Activated T-helper 2 cell treated with anti-CD3 and anti-CD28 coated beads, Interferon-gamma antibody, Interleukin-2, Interleukin-4, amounts not matched to agents 10 μg/mL and 5 μg/mL and 100 μg/mL, durations not matched to agents 14 hours and 24 hours and 36 hours (primary cell): ENCODE results near the gene COL19A1. TPM values are rescaled to one million over a fixed set of nuclear protein-coding genes. Genes with fewer than 3 reads are reported as not detected.
"Not testable (repeated sequence)": the region's sequence is repeated elsewhere in the genome, so short reads cannot be mapped to it uniquely, and the experiment has no call there.

ENCODE experiments used
- DNase-seq: peaks from one replicate; pipeline ENCODE4 v3.0.0; 2021; ENCODE audit warnings: low spot score
- H3K27ac Mint-ChIP-seq: one replicate; pipeline ENCODE4 v1.8.0; 2021; ENCODE audit warnings: mixed read lengths
- H3K27me3 Mint-ChIP-seq: one replicate; pipeline ENCODE4 v1.8.0; 2021; ENCODE audit warnings: low read depth, mixed read lengths
- H3K36me3 Mint-ChIP-seq: one replicate; pipeline ENCODE4 v1.8.0; 2021; ENCODE audit warnings: low read depth, mixed read lengths
- H3K4me1 Mint-ChIP-seq: one replicate; pipeline ENCODE4 v1.8.0; 2021; ENCODE audit warnings: low read depth, mixed read lengths
- H3K4me3 Mint-ChIP-seq: one replicate; pipeline ENCODE4 v1.8.0; 2021; ENCODE audit warnings: low read depth, mild to moderate bottlenecking, moderate library complexity, mixed read lengths
- H3K9me3 Mint-ChIP-seq: one replicate; pipeline ENCODE4 v1.8.0; 2021; ENCODE audit warnings: mixed read lengths
- intact Hi-C: fragments of 100-400 bp; cut with micrococcal nuclease; formaldehyde crosslinking; loops from one replicate; pipeline ENCODE4 v1.15.1; 2023
- total RNA-seq: library from RNA; stranded (reverse); gene quantifications from 2 replicates; pipeline ENCODE4 v1.2.3, GENCODE V29; 2022

Gene COL19A1
- total RNA-seq: 0.14 and 0.16 TPM in 2 replicates

DNA sequence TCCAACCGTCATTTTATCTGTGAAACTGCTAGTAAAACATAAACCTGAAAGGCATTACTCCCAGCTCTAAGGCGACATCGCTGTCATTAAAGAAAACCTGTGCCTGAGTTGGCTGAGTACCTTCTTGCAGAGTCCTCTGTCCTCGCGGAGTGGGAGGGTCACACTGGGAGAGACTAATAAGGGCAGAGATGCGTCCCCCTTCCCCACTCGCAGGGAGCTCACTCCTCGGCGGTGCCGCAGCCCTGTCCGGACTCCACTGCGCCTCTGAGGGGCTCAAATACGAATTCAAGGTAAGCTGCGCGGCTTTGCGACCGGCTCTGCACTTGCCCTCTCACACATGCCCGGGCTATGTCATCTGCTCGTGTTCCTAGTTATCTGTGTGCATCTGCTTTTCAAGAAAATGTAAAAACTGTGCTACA lies at the start of gene COL19A1:
TSS of gene COL19A1 (plus strand) at position 206 of the 419 bp plus-strand sequence. CDS start 13,012 bp downstream, outside the sequence.
- Mint-ChIP-seq H3K4me1 (peaks cover 18% of the 10 kb centered on the region), H3K27ac (peak within 1 kb of the TSS; percentile 6), H3K27me3 (peaks cover 57% of the 10 kb centered on the region), H3K9me3 (no peaks in the 10 kb centered on the region), H3K36me3 (no peaks in the 10 kb centered on the region), H3K4me3 (peak within 1 kb of the TSS; percentile 76)
- DNase-seq: peak; percentile 16
- intact Hi-C loops: loop anchor here (2.0 to 10.0 kb wide), 2 partner anchors 70 to 132 kb away; partner anchors contain the start of gene LMBRD1

DNA sequence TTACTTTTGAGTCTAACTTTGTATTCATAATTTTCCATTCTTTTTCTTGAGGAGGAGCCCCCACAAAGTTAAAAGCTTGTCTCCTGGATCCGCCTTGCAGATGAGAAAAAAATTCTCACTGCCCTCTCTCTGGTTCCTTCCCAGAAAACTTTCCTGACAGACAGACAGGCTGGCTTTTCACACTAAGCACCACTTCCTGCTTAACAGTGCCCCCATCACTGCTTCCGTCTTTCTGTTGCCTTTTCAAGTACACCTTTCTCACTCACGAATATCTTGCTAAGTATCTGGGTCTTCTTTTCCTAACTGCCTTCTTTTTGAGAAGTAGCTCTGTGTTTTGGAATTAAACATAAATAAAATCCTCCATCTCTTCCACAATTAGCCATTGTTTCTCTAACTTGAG lies 49.8 kb upstream of the COL19A1 start:
- Mint-ChIP-seq H3K9me3 (no peaks in the 10 kb centered on the region), H3K4me3 (peak overlapping the region; percentile 28), H3K4me1 (peaks cover 55% of the 10 kb centered on the region), H3K36me3 (no peaks in the 10 kb centered on the region), H3K27me3 (no peaks in the 10 kb centered on the region), H3K27ac (peak overlapping the region; percentile 78)
- intact Hi-C loops: loop anchor here (1.0 to 10.0 kb wide), 3 partner anchors 18 to 598 kb away; partner anchors contain the start of genes FAM135A and LMBRD1
- no peak for DNase-seq

DNA sequence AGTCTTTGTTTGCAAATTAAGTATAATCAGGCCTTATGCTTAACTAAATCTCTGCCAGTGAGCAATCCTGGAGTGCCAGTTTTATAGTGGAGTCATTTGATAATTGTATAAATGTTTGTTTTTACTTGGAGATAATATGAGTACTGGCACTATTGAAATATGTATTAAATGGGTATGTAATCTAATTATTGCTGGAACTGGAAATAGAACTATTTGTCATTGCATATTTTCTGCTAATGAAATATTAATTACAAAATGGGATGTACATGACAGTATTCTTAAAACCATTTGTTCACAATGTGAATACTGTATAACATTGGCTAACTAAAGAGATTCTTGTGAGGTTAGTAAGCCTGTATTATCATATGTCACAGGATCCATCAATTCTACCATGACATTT lies 49.0 kb upstream of the COL19A1 start:
- no peaks in the 10 kb centered on the region for H3K36me3 Mint-ChIP-seq
- H3K4me1 Mint-ChIP-seq: peaks cover 48% of the 10 kb centered on the region
- no peak overlapping the region for H3K4me3 Mint-ChIP-seq
- intact Hi-C loops: loop anchor here (2.0 to 10.0 kb wide), 2 partner anchors 17 to 597 kb away; partner anchors contain the start of gene FAM135A
- DNase-seq: no peak
- no peaks in the 10 kb centered on the region for H3K27me3 Mint-ChIP-seq
- no peaks in the 10 kb centered on the region for H3K9me3 Mint-ChIP-seq
- no peak overlapping the region for H3K27ac Mint-ChIP-seq

DNA sequence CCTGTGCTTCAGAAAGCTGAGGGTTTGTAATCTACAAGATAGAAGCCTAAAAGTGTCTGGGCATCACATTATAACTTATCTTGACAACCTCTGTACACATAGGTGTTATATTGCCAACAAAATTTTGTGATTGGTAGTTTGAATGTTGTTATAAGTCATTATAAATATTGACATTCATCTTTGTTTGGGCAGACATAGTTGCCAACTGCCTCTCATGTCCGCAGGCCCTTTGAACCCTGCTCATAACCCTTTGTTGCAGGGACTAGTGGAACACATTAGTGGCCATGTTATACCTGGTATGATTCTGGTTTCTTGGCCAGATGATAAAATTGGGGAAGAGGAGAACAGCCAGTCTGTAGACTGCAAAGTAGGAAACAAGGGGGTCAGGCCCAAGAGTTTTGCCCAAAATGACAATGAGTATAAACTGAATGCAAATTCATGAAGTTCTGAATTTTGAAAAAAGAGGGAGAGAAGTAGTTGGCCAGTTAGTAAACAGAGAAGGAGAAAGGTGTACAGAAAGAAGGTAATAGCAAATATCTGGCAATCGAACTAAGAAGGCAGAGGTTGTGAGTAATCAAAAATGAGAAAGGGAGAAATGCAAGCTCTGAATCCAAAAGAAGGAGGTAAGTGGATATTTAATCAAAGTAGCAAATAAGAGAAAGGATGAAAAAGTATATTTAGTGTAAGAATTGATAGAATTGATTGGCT lies 48.0 kb upstream of the COL19A1 start:
- H3K9me3 Mint-ChIP-seq: no peaks in the 10 kb centered on the region
- no peak for DNase-seq
- no peak overlapping the region for H3K4me3 Mint-ChIP-seq
- no peak overlapping the region for H3K27ac Mint-ChIP-seq
- H3K36me3 Mint-ChIP-seq: no peaks in the 10 kb centered on the region
- H3K27me3 Mint-ChIP-seq: no peaks in the 10 kb centered on the region
- peaks cover 38% of the 10 kb centered on the region for H3K4me1 Mint-ChIP-seq
- intact Hi-C loops: loop anchor here (10.0 kb wide), 1 partner anchor 596 kb away; the partner anchor contains the start of gene FAM135A

DNA sequence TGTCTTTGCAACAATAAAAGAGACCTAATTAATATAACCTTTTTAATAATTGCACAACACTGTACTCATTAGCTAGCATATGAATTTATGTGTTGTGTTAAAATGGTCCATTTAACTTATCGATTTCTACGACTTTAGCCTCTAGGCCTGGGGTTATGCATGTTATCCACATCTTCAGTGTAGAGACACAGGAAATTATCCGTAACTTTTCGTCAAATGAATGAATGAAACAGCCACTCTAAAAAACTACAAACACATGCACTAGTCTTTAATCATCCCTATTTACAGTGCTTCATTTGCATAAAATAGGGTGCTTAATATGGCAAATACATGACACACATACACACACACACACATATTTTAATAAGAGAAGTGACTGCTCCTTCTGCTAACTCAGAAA lies 47.2 kb upstream of the COL19A1 start:
- Mint-ChIP-seq H3K4me3 (no peak overlapping the region), H3K27ac (no peak overlapping the region), H3K9me3 (no peaks in the 10 kb centered on the region), H3K27me3 (no peaks in the 10 kb centered on the region), H3K4me1 (peaks cover 32% of the 10 kb centered on the region), H3K36me3 (no peaks in the 10 kb centered on the region)
- intact Hi-C loops: loop anchor here (10.0 kb wide), 1 partner anchor 596 kb away; the partner anchor contains the start of gene FAM135A
- no peak for DNase-seq

DNA sequence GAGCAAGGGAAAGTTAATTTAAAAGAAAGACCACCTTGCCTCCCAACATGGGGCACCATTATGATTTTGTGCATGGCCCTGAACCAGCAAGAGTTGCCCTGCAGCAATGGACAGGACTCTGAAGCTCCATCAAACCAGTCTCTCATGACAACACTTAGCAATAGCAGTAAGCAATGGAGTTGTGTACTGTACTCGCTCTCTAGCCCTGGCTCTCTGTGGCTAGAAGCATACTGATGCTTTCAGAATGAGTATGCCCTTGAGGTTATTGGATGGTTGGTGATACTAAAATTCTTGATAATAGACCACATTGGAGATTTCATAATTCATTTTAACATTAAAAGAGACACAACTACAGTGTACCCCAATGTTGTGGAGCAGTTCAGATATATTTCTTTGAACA lies 46.3 kb upstream of the COL19A1 start:
- H3K36me3 Mint-ChIP-seq: no peaks in the 10 kb centered on the region
- no peak overlapping the region for H3K4me3 Mint-ChIP-seq
- H3K9me3 Mint-ChIP-seq: no peaks in the 10 kb centered on the region
- DNase-seq: no peak
- peaks cover 25% of the 10 kb centered on the region for H3K4me1 Mint-ChIP-seq
- H3K27me3 Mint-ChIP-seq: no peaks in the 10 kb centered on the region
- no peak overlapping the region for H3K27ac Mint-ChIP-seq
- intact Hi-C loops: no loop called here

DNA sequence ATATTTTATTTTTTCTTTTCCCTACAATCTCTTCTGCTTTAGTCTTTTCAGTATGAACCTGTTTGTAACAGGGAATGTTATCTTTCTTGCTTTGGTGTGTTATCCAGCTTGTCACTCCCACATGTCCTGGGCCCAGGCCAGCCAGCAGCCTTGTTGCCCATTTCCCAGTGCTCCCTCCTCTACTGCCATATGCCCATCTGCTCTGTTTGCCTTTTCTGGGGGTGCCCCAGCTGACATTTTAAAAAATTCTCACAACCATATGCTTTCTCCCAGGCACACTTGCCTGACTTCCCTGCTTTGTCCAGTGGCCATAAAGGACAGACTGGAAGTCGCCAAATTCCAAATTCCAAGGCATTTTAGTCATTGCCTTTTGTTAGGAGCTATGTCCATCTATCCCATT lies 45.9 kb upstream of the COL19A1 start:
- Mint-ChIP-seq H3K4me3 (no peak overlapping the region), H3K36me3 (no peaks in the 10 kb centered on the region)

DNA sequence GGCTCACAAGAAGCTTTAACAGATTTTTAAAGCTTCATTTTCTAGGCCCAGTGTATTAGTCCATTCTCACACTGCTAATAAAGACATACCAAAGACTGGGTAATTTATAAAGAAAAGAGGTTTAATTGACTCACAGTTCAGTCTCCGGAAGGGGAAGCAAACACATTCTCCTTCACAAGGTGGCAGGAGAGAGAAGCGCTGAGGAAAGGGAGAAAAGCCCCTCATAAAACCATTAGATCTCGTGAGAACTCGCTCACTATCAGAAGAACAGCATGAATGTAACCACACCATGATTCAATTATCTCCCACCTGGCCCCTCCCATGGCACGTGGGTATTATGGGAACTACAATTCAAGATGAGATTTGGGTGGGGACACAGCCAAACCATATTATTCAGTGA lies 42.0 kb upstream of the COL19A1 start:
- intact Hi-C loops, H3K27ac Mint-ChIP-seq, DNase-seq, H3K4me3 Mint-ChIP-seq, H3K36me3 Mint-ChIP-seq, H3K27me3 Mint-ChIP-seq, H3K9me3 Mint-ChIP-seq, H3K4me1 Mint-ChIP-seq: not testable (repeated sequence)

More for the DNA sequence above, 45.9 kb upstream of the COL19A1 start:
- H3K4me1 Mint-ChIP-seq: peaks cover 21% of the 10 kb centered on the region
- H3K27ac Mint-ChIP-seq: no peak overlapping the region
- DNase-seq: no peak
- no peaks in the 10 kb centered on the region for H3K9me3 Mint-ChIP-seq
- H3K27me3 Mint-ChIP-seq: no peaks in the 10 kb centered on the region
- intact Hi-C loops: no loop called here

DNA sequence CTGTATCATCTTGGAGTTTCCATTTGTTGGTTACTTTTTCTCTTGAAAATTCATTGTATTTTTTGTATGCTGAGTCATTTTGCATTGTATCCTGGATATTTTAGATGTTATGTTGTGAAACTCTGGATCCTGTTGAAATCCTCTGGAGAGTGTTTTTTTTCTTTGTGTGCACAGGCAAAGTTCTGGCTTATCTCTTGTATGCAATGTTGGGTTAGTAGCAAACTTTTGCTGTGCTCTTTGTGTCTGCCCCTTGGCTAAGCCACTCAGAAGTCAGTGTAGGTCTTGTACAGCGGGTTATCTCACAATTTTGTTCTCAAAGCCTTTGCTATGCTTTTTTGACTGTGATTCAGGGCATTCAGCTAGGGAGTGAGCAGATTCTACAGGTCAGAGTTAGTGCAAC lies 40.5 kb upstream of the COL19A1 start:
- H3K9me3 Mint-ChIP-seq: no peaks in the 10 kb centered on the region
- no peak overlapping the region for H3K27ac Mint-ChIP-seq
- H3K36me3 Mint-ChIP-seq: no peaks in the 10 kb centered on the region
- H3K4me1 Mint-ChIP-seq: no peaks in the 10 kb centered on the region
- intact Hi-C loops: no loop called here
- DNase-seq: no peak
- peaks cover 5% of the 10 kb centered on the region for H3K27me3 Mint-ChIP-seq
- no peak overlapping the region for H3K4me3 Mint-ChIP-seq

DNA sequence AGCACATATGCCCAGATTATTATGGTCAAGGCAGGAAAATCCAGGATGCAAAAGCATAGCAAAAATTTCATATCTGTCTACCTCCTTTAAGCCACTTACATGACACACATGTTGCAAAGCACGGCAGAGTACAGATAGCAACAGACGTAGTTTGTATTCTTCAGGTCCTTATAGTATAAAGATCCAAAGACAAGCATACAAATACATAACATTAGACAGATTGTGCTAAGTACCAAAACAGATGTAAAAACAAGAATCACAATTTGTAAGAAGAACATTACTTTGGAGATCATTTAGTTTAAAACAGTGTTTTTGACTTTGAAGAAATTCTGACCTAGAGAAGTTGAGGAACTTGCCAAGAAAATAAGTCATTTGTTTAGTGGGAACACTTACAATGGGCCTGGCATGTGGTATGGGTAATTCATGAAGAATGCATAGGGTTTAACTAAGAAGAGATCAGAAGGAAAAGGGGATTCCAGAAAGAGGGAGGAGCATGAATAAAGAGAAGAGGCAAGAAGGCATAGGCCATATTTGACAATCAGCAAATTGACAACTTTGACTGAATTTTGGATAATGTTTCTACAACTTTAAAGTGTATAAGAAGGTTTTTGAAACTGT lies 39.0 kb upstream of the COL19A1 start:
- peaks cover 8% of the 10 kb centered on the region for H3K27me3 Mint-ChIP-seq
- H3K9me3 Mint-ChIP-seq: no peaks in the 10 kb centered on the region
- no peak for DNase-seq
- no peak overlapping the region for H3K27ac Mint-ChIP-seq
- no peaks in the 10 kb centered on the region for H3K4me1 Mint-ChIP-seq
- H3K4me3 Mint-ChIP-seq: no peak overlapping the region
- H3K36me3 Mint-ChIP-seq: no peaks in the 10 kb centered on the region
- intact Hi-C loops: no loop called here

DNA sequence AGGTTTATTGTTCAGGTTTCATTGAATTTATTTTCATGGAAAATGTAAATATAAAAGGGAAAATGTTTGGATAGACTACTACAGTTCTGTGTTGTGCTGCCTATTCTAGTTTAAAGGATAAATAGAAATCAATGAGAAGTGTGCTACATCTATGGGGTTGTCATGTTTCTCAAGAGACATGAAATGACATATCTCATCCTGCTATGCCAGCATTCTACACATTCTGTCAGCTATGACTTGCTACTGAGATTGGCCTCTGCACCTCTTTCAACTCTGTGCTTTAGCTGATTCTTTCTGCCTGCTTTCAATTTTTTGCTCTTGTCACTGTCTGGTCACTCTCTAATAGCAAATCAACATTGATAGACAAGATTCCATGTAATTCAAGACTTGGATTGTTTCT lies 33.8 kb upstream of the COL19A1 start:
- DNase-seq: no peak
- Mint-ChIP-seq H3K27me3 (peaks cover 19% of the 10 kb centered on the region), H3K36me3 (no peaks in the 10 kb centered on the region), H3K27ac (no peak overlapping the region), H3K4me3 (no peak overlapping the region), H3K9me3 (no peaks in the 10 kb centered on the region), H3K4me1 (peaks cover 7% of the 10 kb centered on the region)
- intact Hi-C loops: no loop called here

DNA sequence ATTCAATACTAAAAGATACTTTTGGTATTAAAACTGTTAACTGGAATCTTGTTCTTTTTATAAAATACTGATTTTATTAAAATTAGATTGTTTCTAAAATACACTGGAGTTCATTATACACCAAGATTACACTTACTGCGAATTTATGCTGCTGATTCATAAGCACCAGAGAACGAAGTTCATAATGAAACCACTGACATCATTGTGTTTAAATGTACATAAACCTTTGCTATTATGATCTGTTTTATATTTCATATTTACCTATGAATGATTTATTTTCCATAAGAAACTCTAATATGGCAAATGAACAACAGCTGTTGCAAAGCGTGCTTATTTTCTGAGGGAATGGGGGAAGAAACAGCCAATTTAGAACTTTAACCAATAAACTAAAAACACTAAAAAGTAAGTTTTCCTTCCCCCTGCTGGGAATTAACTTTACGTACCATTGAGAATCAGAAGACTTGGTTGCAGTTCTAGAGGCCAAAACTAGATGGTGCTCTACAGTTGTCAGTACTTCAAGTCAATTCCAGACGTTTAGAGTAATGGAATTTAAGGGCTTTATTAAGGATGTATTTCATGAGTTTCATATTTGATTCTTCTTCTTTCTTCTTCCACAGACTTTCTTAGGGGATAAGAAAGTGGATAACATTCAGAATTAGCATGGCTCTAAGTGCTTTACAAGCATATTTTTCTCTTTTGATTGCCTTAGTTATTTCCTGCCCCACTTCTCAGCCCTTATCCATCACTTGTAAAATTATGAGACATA lies 30.8 kb upstream of the COL19A1 start:
- no peaks in the 10 kb centered on the region for H3K36me3 Mint-ChIP-seq
- intact Hi-C loops: loop anchor here (2.0 kb wide), 2 partner anchors 19 to 273 kb away; no protein-coding TSS in a partner anchor
- peaks cover 7% of the 10 kb centered on the region for H3K4me1 Mint-ChIP-seq
- DNase-seq: no peak
- H3K27ac Mint-ChIP-seq: no peak overlapping the region
- no peaks in the 10 kb centered on the region for H3K9me3 Mint-ChIP-seq
- no peak overlapping the region for H3K4me3 Mint-ChIP-seq
- peaks cover 28% of the 10 kb centered on the region for H3K27me3 Mint-ChIP-seq
